ENCODE data around the gene ARHGAP28. TPM values are rescaled to one million over a fixed set of nuclear protein-coding genes. Genes with fewer than 3 reads are reported as not detected.

The ARHGAP28 gene
- total and polyA plus RNA-seq, 2 experiments from 2014 or later, result 0.20 TPM; not detected in 1

GRCh38 chr18:6962571-6963451 lies 233.3 kb downstream of the ARHGAP28 start:
- Histone ChIP-seq H3K27ac (no peak overlapping the region), H3K27me3 (replicated peaks; ENCODE audit: insufficient read depth) (no peaks in the 10 kb centered on the region), H4K20me1 (ENCODE audit: insufficient read depth) (no peaks in the 10 kb centered on the region), H3K79me2 (ENCODE audit: insufficient read depth) (no peaks in the 10 kb centered on the region), H3K9me3 (ENCODE audit: low read depth) (no peaks in the 10 kb centered on the region), H3K9me2 (ENCODE audit: insufficient read depth) (no peaks in the 10 kb centered on the region), H2AFZ (no peak overlapping the region), H3F3A (ENCODE audit: insufficient read depth) (peaks cover 14% of the 10 kb centered on the region), H3K4me1 (ENCODE audit: insufficient read depth) (peaks cover 7% of the 10 kb centered on the region), H3K9ac (no peak overlapping the region), H3K36me3 (ENCODE audit: low read depth) (no peaks in the 10 kb centered on the region), H3K4me2 (ENCODE audit: unreplicated experiment) (no peak overlapping the region), H3K4me3 (no peak overlapping the region)
- in situ Hi-C loops (cut with MboI), result no loop called here
- 90 to 91% methylated on average over 9 of the region's 9 CpGs for WGBS, 2 experiments (ENCODE audit: low coverage in 1 of 2, low lambda C conversion rate in 2 of 2, missing lambda C conversion rate in 2 of 2)
- TF ChIP-seq EZH2phosphoT487 (IDR thresholded peaks at IDR 0.05; ENCODE audit: insufficient read depth, low read depth), result no peak
- TF ChIP-seq EZH2 (IDR thresholded peaks at IDR 0.05; ENCODE audit: insufficient read depth, poor library complexity, severe bottlenecking), result no peak
- DNase-seq, result no peak

DNA sequence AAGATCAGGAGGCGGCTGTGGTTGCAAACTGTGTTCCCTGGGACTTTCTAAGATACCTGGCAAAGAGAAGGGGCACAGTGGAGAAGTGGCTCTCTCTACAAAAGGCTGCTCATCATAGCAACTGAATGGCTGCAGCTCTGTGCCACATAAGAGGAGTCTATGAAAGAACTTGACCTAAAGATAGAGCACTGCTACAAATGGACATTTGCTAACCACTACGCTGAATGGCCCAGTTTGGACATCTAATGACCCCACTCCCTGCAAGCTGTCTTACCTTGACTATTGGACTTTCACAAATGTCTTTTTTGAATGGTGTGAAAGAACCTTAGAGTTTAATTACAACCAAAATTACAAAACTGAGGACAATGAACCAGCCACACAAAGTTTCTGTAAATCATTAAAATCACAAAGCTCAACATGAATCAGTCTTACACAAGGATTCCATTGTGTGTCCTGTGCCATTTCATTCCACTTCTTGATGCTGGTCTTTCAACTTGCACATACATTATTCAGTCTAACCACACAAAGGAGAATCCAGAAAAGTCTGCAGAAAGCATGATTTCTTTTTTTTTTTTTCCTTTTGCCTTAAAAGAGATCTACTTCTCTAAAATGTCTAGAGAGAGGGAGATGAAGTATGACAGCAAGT lies 234.1 kb downstream of the ARHGAP28 start:
- Histone ChIP-seq H3K27me3 (replicated peaks; ENCODE audit: insufficient read depth) (no peaks in the 10 kb centered on the region), H3K9me3 (ENCODE audit: low read depth) (no peaks in the 10 kb centered on the region), H3K36me3 (ENCODE audit: low read depth) (no peaks in the 10 kb centered on the region), H3K9ac (no peak overlapping the region), H3K4me3 (no peak overlapping the region), H3K4me1 (ENCODE audit: insufficient read depth) (peaks cover 7% of the 10 kb centered on the region), H3K4me2 (ENCODE audit: unreplicated experiment) (no peak overlapping the region), H3K9me2 (ENCODE audit: insufficient read depth) (no peaks in the 10 kb centered on the region), H2AFZ (no peak overlapping the region), H3F3A (ENCODE audit: insufficient read depth) (peaks cover 14% of the 10 kb centered on the region), H3K27ac (no peak overlapping the region), H3K79me2 (ENCODE audit: insufficient read depth) (no peaks in the 10 kb centered on the region), H4K20me1 (ENCODE audit: insufficient read depth) (no peaks in the 10 kb centered on the region)
- in situ Hi-C loops (cut with MboI), result no loop called here
- no peak for TF ChIP-seq EZH2 (IDR thresholded peaks at IDR 0.05; ENCODE audit: insufficient read depth, poor library complexity, severe bottlenecking)
- no peak for TF ChIP-seq EZH2phosphoT487 (IDR thresholded peaks at IDR 0.05; ENCODE audit: insufficient read depth, low read depth)
- DNase-seq, result no peak
- 86 to 88% methylated on average over 2 of the region's 2 CpGs for WGBS, 2 experiments (ENCODE audit: low coverage in 1 of 2, low lambda C conversion rate in 2 of 2, missing lambda C conversion rate in 2 of 2)

Small RNA genes lying within 50 kb of the gene (small RNA-seq; reads per million reads assigned to genes)
- gene RNU6-916P (ENCODE audit: low read depth, low replicate concordance), result not detected

Measured in GM23248 (cell line).